ENCODE results near the gene CNTNAP2.

DNA sequence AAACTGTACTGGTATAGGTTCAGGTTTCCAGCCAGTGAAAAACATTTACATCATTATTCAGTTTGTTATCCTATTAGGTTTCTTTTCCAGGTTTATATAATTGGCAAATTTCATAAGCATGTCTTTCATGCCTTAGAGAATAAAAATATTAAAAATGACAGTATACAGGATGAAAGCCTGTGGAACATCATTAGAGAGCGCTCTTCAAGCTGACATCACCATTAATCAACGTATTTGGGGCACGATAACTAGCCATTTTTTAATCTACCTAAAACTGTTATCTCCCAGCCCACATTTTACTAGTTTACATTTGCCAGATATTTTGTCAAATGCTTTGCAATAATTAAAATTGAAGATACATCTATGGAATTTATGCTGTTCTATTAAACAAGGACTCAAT, 714.1 kb downstream of the CNTNAP2 start:
- TF ChIP-seq POLR2AphosphoS5 (IDR thresholded peaks at IDR 0.05; ENCODE audit: low read depth, low read length) = no peak
- TF ChIP-seq, protein P1, sequence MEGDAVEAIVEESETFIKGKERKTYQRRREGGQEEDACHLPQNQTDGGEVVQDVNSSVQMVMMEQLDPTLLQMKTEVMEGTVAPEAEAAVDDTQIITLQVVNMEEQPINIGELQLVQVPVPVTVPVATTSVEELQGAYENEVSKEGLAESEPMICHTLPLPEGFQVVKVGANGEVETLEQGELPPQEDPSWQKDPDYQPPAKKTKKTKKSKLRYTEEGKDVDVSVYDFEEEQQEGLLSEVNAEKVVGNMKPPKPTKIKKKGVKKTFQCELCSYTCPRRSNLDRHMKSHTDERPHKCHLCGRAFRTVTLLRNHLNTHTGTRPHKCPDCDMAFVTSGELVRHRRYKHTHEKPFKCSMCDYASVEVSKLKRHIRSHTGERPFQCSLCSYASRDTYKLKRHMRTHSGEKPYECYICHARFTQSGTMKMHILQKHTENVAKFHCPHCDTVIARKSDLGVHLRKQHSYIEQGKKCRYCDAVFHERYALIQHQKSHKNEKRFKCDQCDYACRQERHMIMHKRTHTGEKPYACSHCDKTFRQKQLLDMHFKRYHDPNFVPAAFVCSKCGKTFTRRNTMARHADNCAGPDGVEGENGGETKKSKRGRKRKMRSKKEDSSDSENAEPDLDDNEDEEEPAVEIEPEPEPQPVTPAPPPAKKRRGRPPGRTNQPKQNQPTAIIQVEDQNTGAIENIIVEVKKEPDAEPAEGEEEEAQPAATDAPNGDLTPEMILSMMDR (IDR thresholded peaks at IDR 0.05) = no peak
